Stimulated activated CD4-positive, alpha-beta T cell treated with anti-CD3 and anti-CD28 coated beads, Interleukin-12 subunit alpha, Interleukin-12 subunit beta, amount 100 ng/mL, for 48 hours (primary cell): ENCODE measurements around the gene NEO1.

Source experiments
- DNase-seq, 3 donors: peaks; one replicate each; pipeline ENCODE4 v3.0.0-alpha.2; 2020; ENCODE audit warnings: low read depth in 2 of 3, low spot score in 1 of 3

Gene NEO1

GRCh38 chr15:73030122-73030679 lies 22.1 kb upstream of the NEO1 start:
- DNase-seq, result no peak

GRCh38 chr15:73031648-73032047 lies 20.6 kb upstream of the NEO1 start:
- no peak for DNase-seq

GRCh38 chr15:73033611-73034010 lies 18.7 kb upstream of the NEO1 start:
- no peak for DNase-seq

DNA sequence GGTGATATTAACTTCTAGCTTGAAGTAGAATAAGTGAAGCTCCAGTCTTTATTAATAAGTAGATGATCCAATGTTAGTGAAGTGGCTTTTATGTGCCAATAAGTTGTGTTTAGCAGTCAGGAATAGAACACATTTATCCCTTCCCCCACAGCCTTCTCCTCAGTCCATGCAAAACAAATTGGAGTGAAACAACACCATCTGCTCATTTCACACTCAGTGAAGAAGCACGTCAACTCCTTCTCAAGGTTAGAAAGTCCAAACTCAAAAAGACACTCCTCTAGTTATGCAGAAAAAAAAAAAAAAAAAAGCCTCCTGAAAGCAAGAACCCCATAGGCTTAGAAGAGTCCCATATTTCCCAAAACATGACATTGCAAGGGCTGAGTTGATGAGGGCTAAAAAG lies 18.0 kb upstream of the NEO1 start:
- DNase-seq, result no peak

DNA sequence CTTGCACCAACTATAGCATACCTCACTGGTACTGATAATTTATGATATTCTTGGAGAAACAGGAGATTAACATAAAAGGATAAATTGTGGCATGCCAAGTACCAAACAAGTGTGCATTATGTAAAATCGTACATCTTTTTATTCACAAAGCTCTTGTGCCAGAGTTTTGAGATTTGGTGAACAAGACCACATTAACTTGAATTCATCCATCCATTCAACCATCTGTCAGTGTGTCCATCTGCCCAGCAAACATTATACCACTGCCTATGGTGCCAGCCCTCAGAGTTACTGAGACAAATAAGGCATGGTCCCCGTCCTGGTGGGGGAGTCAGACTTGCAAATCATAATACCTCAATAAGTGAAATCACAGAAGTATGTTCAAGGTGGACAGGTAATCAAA lies 17.0 kb upstream of the NEO1 start:
- DNase-seq, result no peak

DNA sequence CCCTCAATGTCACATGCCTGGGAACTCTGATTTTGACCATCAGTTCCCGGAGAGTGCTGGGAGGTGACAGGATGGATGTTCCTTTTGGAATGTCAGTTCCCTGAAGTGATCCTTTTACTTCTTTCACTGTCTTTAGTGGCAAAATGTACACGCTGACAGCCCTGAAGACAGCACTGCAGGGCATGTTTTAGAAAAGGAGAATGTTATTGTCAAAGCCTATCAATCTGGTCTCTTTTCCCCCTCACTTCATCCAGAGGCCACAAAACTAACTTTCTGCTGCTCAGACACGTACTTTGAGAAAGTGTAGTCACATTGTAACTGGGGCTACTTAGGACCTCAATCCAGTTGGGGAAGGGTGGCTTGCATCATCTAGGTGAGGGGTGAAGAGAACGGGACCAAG lies 14.0 kb upstream of the NEO1 start:
- no peak for DNase-seq

DNA sequence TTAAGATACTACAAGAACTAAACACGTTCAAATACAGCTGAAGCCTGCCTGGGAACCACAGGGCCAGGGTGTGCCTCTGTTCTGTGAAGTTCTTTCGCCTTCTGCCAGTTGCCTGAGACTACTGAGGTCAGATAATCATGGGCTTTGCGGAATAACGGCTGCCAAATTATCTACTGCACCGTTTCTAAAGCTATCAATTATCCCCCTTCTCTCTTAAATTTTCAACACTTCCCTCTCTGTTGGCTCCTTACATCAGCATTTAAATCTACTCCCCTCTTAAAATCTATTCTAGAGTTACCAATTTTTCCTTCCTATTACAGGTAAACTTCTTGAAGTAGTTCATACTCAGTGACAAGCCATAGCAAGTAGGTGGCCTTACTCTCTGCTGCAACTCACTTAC lies 6.2 kb upstream of the NEO1 start:
- DNase-seq, result no peak

DNA sequence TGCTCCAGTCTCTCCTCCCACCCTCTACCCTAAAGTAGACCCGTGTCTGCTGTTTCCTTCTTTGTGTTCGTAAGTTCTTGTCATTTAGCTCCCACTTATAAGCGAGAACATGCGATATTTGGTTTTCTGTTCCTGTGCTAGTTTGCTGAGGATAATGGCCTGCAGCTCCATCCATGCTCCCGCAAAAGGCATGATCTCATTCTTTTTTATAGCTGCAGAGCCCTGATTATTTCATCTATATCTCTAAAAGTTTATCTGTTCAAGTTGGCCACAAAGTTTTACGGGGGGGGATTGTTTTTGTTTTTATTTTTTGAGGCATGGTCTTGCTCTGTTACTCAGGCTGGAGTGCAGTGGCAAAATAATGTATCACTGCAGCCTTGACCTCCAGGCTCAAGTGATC lies 4.4 kb upstream of the NEO1 start:
- no peak for DNase-seq

DNA sequence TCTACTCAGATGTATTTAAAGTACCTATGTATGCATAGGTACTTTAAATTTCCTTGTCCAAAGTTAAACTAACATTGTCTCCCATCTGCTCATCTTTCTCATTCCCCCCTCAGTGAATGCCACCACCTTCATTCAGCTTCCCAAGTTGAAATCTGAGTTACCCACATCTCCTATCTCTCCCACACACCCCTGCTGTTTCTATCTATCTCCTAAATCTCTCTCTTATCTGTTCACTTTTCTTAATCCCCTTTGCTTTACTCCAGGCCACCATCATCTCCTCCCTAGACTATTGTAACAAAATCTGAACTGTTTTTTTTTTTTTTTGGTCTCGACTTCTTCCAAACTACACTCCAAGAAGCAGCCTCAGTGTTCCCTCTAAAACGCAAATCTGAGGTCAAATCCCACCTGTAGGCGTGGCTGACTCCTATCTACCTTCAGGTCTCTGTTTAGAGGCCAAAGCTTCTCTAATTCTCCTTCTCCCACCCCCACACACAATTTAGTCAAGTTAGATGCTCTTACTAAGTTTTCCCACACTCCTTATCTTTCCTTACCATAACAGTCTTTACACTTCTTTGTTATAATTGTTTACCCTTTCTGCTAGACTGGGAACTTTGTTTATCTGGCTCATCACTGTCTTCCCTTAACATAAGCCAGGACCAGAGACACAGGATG lies 3.5 kb upstream of the NEO1 start:
- DNase-seq, result no peak

- DNase-seq, result no peak
These were observed 2.6 kb upstream of the NEO1 start for GRCh38 chr15:73049564-73050215.

- DNase-seq, result no peak
These were observed 1.5 kb upstream of the NEO1 start for GRCh38 chr15:73050561-73051295.

GRCh38 chr15:73051391-73051806 lies 864 bp upstream of the NEO1 start:
- DNase-seq, result no peak

DNA sequence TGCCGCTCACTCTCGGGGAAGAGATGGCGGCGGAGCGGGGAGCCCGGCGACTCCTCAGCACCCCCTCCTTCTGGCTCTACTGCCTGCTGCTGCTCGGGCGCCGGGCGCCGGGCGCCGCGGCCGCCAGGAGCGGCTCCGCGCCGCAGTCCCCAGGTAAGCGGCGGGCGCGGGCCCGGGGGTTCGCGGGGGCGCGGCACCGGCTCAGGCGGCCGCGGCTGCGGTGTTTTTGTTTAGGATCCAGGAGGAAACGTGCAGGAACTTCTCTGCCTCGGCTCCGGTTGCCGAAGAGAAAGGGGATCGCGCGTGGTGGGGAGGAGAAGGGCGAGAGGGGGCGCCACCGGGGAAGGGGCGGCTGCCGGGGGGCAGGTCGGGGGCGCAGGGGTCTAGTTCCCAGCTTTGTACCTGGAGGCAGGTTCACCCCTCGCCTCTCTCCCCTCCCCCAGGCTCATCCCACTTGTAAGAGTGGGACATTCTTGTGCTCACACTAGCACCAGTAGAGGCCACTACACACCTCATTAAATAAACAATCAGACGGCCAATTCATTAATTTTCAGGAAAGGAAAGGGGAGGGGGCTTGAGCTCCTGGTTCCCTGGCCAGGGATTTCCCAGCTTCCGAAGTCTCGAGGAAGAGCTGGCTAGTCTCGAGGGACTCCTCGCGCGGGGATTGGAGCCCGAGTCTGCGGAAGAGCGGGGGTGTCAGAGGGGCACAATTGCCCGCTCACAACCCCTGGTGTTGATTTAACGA lies 562 bp downstream of the NEO1 start:
- DNase-seq, result peak in 2 of 3 donors; percentile 4 to 6

DNA sequence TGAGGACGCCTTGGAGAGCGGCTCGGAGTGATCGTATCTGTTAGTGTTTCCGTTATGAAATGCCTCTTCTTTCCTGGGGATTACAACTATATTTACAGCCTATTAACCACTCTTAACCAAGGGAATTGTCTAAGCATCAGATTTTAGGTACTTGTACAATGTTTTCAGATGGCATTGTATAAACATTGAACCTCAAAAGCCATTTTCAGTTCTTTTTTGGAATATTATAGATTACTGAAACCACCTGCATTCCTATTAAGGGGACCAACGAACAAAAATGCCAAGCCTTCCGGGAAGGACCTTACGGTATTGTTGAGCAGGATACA lies 1.1 kb downstream of the NEO1 start:
- no peak for DNase-seq

DNA sequence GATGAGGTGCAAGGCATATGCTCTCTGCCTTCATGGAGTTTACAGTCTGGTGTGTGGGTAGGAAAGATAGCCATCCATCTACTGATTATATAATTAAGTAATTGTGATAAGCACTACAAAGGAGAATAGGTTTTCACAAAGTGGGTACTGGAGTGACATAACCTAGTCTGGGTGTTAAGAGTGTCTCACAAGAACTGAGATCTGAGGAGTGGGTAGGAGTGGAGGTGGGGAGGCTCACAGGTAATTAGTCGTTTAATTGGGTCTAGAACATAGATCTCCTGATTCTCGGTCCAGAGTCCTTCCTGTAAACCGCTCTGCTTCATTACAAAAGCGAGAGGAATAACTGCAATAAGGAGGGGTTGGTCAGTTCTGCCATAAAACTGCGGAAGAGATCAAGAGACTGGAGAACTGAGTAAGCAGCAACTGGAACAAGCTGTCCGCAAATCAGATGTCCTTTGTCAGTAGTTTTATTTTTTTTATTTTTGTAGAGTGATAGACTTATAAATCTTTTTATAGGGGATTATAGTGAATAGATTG lies 2.2 kb downstream of the NEO1 start:
- DNase-seq, result no peak

GRCh38 chr15:73056460-73056859 lies 4.2 kb downstream of the NEO1 start:
- DNase-seq, result no peak

DNA sequence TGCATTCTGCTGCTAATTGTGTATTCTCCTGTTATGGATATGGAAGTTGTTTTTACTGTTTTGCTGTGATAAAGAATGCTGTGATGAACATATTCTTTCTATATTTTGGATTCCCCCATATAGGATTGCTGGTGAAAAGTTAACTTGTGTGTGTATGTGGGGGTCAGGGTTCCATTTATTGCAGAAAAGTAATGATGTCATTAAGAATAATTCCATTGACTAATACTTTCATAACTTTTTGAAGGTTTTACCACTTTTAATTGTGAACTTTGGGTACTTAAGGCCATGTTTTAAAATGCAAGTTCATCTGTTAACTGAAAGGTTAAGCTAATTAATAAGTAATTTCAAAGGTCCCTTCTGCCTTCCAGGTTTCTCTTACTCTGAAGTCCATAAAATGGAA lies 6.2 kb downstream of the NEO1 start:
- DNase-seq, result no peak

GRCh38 chr15:73065114-73065513 lies 12.9 kb downstream of the NEO1 start:
- DNase-seq, result no peak

DNA sequence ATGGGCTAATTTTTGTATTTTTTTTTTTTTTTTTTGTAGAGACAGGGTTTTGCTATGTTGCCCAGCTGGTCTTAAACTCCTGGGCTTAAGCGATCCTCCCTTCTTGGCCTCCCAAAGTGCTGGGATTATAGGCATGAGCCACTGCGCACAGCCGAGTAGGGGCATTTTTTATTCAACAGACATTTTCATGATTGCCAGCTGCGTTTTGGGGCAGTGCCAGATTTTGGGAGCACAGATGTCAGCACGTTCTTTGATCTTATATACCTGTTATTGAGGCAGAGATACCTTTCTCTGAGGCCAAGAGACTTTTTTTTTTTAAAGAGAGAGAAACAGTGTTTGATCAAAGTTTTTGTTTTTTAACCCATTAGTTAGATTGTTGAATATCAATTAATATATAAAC lies 16.8 kb downstream of the NEO1 start:
- DNase-seq, result no peak

- no peak for DNase-seq
These were observed 20.6 kb downstream of the NEO1 start for GRCh38 chr15:73072894-73073293.

GRCh38 chr15:73074241-73074640 lies 22.0 kb downstream of the NEO1 start:
- no peak for DNase-seq
